HepG2 (cell line): ENCODE measurements around the gene OSGEPL1. TPM values are rescaled to one million over a fixed set of nuclear protein-coding genes. Genes with fewer than 3 reads are reported as not detected.

Experiments
- GFI1 ChIP-seq: sonication (generic); formaldehyde crosslinking; IDR thresholded peaks from 2 replicates; pipeline ENCODE4 v1.5.0; 2020; ENCODE audit warnings: missing genetic modification reagents, mild to moderate bottlenecking, borderline replicate concordance
- KLF6 ChIP-seq: IDR thresholded peaks from 2 replicates; pipeline ENCODE4 v1.8.0; 2016; ENCODE audit warnings: missing biosample characterization, missing genetic modification reagents
- NFYB ChIP-seq: sonication (generic); formaldehyde crosslinking; IDR thresholded peaks from 2 replicates; pipeline ENCODE4 v1.4.0; 2020; ENCODE audit warnings: missing genetic modification reagents
- SIX4 ChIP-seq: sonication (generic); formaldehyde crosslinking; IDR thresholded peaks from 2 replicates; pipeline ENCODE4 v1.4.0; 2020; ENCODE audit warnings: missing genetic modification reagents
- TAF15 ChIP-seq: fragments of 200-400 bp; formaldehyde crosslinking; IDR thresholded peaks from one replicate; pipeline ENCODE4 v1.6.1; 2018; ENCODE audit warnings: mild to moderate bottlenecking, low read depth, low read length; ENCODE audit not compliant: poor library complexity, severe bottlenecking
- TEF ChIP-seq: sonication (generic); formaldehyde crosslinking; IDR thresholded peaks from 2 replicates; pipeline ENCODE4 v1.5.0; 2020; ENCODE audit warnings: missing genetic modification reagents
- ZNF549 ChIP-seq: sonication (generic); formaldehyde crosslinking; IDR thresholded peaks from 2 replicates; pipeline ENCODE4 v1.5.0; 2020; ENCODE audit warnings: missing genetic modification reagents
- polyA plus RNA-seq, 8 experiments: library from polyadenylated mRNA; depleted of rRNA in 3 of 8; stranded (reverse) in 7 of 8; unstranded in 1 of 8; fragments of >200 nt; fragmentation: Illumina TruSeq in 4 of 8; extraction: Trizol in 4 of 8; gene quantifications; 2 replicates each; pipeline versions ENCODE4 v1.2.1 to v1.2.3, GENCODE V29; 2011 to 2016; ENCODE audit warnings: low read depth in 4 of 8, missing spikeins in 1 of 8, mixed read lengths in 1 of 8; ENCODE audit not compliant: insufficient read depth in 1 of 8
- total RNA-seq, 5 experiments: library from RNA; depleted of rRNA; stranded (reverse); fragments of >200 nt; fragmentation: Illumina TruSeq; extraction: Trizol; gene quantifications; 2 replicates each; pipeline ENCODE4 v1.2.3, GENCODE V29; 2016; ENCODE audit warnings: low read depth in 1 of 5
- TF ChIP-seq, protein P1 (sequence below): sonication (generic); formaldehyde crosslinking; IDR thresholded peaks from 2 replicates; pipeline ENCODE4 v1.5.0; 2020; ENCODE audit warnings: mild to moderate bottlenecking, missing genetic modification reagents, borderline replicate concordance
- TF ChIP-seq, protein P2 (sequence below): sonication (generic); formaldehyde crosslinking; IDR thresholded peaks from 2 replicates; pipeline ENCODE4 v1.8.1; 2023; ENCODE audit warnings: mild to moderate bottlenecking, missing genetic modification reagents
- TF ChIP-seq, protein P3 (sequence below): sonication (generic); formaldehyde crosslinking; IDR thresholded peaks from 2 replicates; pipeline ENCODE4 v1.4.0; 2020; ENCODE audit warnings: missing genetic modification reagents, borderline replicate concordance
- TF ChIP-seq, protein P4 (sequence below): sonication (generic); formaldehyde crosslinking; IDR thresholded peaks from 2 replicates; pipeline ENCODE4 v1.5.1; 2020; ENCODE audit warnings: missing genetic modification reagents, mild to moderate bottlenecking, borderline replicate concordance

Gene OSGEPL1
- total and polyA plus RNA-seq, 2 of the 13 experiments (the other 11 are each of a cell fraction or from before 2014, with no cell fraction given), result 10.2 to 10.8 TPM

DNA sequence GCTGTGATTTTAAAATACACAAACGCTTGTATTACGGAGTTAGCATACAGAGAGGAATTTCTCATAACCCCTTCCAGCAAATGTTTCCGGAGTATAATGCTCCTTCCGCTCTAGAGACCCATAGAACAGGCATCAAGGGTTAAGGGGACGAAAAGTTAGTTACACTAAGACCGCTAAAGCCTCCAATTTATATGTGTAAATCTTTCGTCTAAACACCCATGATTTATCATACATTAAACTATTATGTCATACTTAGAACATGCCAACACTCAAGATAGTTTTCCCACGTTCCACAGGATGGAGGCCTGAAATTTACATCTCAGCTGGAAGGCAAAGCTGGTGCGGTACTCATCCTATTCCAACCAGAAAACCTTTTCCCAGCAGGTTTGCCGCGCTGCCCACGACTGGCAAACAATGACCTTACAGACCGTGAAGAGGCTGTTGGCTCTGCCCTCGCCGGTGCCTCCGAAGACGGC, 20.9 kb upstream of the OSGEPL1 start (continued):
- no peak for TF ChIP-seq TAF15
- TF ChIP-seq ZNF549 (CRISPR knock-in tag), result no peak
- TF ChIP-seq, protein P1, sequence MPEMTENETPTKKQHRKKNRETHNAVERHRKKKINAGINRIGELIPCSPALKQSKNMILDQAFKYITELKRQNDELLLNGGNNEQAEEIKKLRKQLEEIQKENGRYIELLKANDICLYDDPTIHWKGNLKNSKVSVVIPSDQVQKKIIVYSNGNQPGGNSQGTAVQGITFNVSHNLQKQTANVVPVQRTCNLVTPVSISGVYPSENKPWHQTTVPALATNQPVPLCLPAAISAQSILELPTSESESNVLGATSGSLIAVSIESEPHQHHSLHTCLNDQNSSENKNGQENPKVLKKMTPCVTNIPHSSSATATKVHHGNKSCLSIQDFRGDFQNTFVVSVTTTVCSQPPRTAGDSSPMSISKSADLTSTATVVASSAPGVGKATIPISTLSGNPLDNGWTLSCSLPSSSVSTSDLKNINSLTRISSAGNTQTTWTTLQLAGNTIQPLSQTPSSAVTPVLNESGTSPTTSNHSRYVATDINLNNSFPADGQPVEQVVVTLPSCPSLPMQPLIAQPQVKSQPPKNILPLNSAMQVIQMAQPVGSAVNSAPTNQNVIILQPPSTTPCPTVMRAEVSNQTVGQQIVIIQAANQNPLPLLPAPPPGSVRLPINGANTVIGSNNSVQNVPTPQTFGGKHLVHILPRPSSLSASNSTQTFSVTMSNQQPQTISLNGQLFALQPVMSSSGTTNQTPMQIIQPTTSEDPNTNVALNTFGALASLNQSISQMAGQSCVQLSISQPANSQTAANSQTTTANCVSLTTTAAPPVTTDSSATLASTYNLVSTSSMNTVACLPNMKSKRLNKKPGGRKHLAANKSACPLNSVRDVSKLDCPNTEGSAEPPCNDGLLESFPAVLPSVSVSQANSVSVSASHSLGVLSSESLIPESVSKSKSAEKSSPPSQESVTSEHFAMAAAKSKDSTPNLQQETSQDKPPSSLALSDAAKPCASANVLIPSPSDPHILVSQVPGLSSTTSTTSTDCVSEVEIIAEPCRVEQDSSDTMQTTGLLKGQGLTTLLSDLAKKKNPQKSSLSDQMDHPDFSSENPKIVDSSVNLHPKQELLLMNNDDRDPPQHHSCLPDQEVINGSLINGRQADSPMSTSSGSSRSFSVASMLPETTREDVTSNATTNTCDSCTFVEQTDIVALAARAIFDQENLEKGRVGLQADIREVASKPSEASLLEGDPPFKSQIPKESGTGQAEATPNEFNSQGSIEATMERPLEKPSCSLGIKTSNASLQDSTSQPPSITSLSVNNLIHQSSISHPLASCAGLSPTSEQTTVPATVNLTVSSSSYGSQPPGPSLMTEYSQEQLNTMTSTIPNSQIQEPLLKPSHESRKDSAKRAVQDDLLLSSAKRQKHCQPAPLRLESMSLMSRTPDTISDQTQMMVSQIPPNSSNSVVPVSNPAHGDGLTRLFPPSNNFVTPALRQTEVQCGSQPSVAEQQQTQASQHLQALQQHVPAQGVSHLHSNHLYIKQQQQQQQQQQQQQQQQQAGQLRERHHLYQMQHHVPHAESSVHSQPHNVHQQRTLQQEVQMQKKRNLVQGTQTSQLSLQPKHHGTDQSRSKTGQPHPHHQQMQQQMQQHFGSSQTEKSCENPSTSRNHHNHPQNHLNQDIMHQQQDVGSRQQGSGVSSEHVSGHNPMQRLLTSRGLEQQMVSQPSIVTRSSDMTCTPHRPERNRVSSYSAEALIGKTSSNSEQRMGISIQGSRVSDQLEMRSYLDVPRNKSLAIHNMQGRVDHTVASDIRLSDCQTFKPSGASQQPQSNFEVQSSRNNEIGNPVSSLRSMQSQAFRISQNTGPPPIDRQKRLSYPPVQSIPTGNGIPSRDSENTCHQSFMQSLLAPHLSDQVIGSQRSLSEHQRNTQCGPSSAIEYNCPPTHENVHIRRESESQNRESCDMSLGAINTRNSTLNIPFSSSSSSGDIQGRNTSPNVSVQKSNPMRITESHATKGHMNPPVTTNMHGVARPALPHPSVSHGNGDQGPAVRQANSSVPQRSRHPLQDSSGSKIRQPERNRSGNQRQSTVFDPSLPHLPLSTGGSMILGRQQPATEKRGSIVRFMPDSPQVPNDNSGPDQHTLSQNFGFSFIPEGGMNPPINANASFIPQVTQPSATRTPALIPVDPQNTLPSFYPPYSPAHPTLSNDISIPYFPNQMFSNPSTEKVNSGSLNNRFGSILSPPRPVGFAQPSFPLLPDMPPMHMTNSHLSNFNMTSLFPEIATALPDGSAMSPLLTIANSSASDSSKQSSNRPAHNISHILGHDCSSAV (CRISPR knock-in tag), result no peak
- 0 out of 2 replicates have a peak, but pooled peaks have one; percentile 64 for TF ChIP-seq GFI1
- TF ChIP-seq, protein P2, sequence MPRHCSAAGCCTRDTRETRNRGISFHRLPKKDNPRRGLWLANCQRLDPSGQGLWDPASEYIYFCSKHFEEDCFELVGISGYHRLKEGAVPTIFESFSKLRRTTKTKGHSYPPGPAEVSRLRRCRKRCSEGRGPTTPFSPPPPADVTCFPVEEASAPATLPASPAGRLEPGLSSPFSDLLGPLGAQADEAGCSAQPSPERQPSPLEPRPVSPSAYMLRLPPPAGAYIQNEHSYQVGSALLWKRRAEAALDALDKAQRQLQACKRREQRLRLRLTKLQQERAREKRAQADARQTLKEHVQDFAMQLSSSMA (CRISPR knock-in tag), result no peak
- TF ChIP-seq TEF, result no peak
- no peak for TF ChIP-seq SIX4
- no peak for TF ChIP-seq NFYB
- TF ChIP-seq, protein P3, sequence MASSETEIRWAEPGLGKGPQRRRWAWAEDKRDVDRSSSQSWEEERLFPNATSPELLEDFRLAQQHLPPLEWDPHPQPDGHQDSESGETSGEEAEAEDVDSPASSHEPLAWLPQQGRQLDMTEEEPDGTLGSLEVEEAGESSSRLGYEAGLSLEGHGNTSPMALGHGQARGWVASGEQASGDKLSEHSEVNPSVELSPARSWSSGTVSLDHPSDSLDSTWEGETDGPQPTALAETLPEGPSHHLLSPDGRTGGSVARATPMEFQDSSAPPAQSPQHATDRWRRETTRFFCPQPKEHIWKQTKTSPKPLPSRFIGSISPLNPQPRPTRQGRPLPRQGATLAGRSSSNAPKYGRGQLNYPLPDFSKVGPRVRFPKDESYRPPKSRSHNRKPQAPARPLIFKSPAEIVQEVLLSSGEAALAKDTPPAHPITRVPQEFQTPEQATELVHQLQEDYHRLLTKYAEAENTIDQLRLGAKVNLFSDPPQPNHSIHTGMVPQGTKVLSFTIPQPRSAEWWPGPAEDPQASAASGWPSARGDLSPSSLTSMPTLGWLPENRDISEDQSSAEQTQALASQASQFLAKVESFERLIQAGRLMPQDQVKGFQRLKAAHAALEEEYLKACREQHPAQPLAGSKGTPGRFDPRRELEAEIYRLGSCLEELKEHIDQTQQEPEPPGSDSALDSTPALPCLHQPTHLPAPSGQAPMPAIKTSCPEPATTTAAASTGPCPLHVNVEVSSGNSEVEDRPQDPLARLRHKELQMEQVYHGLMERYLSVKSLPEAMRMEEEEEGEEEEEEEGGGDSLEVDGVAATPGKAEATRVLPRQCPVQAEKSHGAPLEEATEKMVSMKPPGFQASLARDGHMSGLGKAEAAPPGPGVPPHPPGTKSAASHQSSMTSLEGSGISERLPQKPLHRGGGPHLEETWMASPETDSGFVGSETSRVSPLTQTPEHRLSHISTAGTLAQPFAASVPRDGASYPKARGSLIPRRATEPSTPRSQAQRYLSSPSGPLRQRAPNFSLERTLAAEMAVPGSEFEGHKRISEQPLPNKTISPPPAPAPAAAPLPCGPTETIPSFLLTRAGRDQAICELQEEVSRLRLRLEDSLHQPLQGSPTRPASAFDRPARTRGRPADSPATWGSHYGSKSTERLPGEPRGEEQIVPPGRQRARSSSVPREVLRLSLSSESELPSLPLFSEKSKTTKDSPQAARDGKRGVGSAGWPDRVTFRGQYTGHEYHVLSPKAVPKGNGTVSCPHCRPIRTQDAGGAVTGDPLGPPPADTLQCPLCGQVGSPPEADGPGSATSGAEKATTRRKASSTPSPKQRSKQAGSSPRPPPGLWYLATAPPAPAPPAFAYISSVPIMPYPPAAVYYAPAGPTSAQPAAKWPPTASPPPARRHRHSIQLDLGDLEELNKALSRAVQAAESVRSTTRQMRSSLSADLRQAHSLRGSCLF (CRISPR knock-in tag), result no peak
- TF ChIP-seq KLF6, result no peak
- TF ChIP-seq, protein P4, sequence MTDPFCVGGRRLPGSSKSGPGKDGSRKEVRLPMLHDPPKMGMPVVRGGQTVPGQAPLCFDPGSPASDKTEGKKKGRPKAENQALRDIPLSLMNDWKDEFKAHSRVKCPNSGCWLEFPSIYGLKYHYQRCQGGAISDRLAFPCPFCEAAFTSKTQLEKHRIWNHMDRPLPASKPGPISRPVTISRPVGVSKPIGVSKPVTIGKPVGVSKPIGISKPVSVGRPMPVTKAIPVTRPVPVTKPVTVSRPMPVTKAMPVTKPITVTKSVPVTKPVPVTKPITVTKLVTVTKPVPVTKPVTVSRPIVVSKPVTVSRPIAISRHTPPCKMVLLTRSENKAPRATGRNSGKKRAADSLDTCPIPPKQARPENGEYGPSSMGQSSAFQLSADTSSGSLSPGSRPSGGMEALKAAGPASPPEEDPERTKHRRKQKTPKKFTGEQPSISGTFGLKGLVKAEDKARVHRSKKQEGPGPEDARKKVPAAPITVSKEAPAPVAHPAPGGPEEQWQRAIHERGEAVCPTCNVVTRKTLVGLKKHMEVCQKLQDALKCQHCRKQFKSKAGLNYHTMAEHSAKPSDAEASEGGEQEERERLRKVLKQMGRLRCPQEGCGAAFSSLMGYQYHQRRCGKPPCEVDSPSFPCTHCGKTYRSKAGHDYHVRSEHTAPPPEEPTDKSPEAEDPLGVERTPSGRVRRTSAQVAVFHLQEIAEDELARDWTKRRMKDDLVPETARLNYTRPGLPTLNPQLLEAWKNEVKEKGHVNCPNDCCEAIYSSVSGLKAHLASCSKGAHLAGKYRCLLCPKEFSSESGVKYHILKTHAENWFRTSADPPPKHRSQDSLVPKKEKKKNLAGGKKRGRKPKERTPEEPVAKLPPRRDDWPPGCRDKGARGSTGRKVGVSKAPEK (CRISPR knock-in tag), result no peak
